HG03135 (cell line): ENCODE data around the gene PNPLA3.

Experiments used
- ATAC-seq: cut with Tn5 transposase; IDR thresholded peaks from one replicate; pipeline ENCODE4 v1.9.1; 2021; ENCODE audit warnings: mild to moderate bottlenecking, moderate library complexity; ENCODE audit not compliant: unreplicated experiment

The PNPLA3 gene, protein sequence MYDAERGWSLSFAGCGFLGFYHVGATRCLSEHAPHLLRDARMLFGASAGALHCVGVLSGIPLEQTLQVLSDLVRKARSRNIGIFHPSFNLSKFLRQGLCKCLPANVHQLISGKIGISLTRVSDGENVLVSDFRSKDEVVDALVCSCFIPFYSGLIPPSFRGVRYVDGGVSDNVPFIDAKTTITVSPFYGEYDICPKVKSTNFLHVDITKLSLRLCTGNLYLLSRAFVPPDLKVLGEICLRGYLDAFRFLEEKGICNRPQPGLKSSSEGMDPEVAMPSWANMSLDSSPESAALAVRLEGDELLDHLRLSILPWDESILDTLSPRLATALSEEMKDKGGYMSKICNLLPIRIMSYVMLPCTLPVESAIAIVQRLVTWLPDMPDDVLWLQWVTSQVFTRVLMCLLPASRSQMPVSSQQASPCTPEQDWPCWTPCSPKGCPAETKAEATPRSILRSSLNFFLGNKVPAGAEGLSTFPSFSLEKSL

DNA sequence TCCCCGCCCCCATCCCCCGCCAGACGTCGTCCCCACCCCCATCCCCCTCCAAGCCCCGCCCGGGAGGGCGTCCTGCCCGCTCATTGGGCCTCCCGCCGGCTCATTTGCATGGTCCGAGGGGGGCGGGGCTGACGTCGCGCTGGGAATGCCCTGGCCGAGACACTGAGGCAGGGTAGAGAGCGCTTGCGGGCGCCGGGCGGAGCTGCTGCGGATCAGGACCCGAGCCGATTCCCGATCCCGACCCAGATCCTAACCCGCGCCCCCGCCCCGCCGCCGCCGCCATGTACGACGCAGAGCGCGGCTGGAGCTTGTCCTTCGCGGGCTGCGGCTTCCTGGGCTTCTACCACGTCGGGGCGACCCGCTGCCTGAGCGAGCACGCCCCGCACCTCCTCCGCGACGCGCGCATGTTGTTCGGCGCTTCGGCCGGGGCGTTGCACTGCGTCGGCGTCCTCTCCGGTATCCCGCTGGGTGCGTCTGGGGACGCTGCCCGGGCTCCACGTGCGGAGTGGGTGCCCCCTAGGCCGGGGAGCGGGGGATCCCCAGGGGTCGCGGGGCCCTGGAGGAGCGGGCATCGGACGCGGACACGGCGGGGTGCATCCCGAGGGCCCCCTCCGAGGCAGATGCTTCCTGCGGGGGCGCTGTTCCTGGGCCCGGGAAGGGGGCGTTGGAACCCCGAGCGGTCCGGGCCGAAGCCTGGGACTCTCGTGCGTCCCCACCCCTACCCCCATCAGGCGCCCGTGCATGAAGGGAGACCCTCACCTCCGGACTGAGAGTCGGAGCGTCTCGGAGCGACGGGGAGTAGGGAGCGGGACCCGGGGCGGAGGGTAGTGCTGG is at the start of gene PNPLA3:
Gene PNPLA3, plus strand, starts transcription at position 175 of the 834 bp plus-strand sequence. Its CDS starts 107 bp downstream, at position 282.
- no peak for ATAC-seq

DNA sequence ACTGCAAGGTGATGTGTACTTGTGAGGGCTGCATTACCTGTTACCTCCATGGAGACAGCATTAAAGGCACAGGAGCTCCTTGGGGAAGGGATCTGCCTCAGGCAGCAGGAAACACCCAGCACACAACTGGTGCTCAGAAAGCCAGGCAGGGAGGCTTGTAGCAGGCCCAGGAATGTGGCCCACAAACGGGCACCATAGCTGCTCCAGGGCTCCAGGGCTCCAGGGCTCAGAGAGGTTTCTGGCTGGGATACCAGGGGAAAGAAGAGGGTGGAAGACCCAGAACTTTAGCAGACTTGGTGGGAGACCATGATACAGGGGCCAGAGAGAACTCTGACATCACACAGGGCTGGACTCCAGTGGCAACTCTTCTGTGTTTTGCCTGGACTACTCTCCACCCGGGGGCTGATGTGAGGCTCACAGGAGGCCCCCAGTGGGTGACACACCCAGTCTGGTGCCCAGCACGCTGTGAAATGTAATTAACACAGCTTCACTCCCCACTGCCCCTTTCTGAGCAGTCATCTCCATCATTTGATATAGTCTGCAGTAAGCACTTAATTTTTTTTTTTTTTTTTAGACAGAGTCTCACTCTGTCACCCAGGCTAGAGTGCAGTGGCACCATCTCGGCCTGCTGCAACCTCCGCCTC is 46.6 kb upstream of the PNPLA3 start:
- ATAC-seq, result no peak

DNA sequence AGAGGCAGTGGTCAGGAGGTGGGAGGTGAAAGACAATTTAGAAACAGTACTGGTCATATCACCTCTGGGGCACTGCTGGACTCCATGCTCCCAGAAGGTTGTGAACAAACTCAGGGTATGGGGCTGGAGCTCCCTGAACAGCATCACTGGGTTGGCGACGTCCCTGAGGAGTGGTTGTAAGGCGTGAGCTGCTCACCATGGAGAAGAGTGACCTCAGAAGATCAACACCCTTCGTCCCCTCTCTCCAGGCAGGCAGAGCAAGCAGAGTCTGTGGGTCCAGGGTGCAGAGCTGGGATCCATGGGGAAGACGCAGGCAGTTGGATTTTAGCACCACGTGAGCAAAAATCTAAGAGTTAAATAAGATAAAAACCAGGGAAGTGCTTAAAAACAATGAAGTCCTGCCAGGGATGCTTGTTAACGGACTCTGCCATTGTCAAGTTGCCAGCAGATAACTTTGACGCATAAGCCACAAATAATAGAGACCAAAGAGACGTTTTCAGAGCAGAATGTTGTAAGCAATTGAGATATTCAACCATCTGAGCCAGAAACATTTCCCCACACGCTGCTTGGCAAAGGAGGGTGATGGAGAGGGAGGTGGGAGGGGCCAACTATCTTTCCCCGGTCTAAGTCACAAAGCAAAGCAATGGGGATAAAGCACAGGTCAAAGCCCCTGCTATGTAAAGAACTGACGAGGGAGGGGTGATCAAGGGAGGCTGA is 45.4 kb upstream of the PNPLA3 start:
- no peak for ATAC-seq

DNA sequence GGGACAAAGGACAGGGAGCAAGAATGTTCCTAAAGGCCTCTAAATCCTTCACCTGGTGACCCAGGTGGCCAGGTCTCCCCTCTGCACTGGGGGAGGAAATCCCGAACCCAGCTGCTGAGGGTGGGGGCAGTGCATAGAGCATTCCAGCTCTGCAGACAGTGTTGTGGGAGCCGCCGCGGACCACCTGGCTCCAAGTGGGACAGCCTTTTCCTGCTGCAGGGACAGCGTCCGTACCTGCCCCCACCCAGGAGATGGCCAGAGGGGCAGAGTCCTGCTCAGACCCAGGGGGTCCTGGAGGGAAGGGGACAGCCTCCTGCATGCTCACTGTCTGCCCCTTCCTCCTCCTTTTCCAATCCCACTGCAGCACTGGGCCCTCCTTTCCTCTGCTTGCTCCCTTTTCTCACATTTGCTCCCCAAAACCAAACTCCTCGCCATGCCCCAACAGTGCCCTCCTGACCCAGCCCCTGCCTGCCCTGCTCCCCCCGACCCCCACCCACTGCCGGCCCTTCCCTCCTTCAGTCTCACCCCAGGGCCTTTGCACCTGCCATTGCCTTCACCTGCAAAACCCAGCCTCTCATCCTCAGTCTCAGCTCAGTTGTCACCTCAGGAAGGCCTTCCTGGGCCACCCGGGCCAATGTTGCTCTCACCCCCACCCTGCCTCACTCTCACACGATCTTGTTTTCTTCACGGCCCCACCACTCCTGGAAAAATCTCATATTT is 44.6 kb upstream of the PNPLA3 start:
- no peak for ATAC-seq

DNA sequence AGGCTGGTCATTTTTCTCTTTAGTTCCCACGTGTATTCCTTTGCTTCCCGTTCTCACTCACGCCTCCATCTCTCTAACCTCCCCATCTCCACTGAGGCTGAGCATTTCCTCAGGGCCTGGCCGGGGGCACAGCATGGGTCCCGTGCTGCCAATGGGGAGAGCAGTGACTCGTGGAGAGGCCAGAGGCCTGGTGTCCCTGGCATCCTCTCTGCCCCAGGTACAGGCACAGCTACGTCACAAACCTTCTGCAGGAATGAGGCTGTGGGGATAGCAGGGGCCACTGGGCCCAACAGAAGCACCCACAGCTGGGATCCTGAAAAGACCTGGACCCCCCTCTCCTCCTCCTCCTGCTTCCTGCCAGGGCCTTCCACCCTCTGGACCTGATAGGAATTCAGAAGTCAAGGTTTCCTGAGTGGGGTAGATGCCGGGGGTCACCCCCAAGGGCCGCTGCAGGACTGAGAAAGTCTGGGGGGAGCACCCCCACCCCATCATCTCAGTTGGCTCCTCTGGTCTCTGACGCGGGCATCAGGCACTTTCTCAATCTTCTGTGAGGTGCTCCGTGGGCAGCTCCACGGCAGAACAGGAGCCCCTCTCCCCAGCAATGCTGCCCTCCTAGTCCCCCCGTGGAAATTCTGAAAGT is 43.6 kb upstream of the PNPLA3 start:
- no peak for ATAC-seq

DNA sequence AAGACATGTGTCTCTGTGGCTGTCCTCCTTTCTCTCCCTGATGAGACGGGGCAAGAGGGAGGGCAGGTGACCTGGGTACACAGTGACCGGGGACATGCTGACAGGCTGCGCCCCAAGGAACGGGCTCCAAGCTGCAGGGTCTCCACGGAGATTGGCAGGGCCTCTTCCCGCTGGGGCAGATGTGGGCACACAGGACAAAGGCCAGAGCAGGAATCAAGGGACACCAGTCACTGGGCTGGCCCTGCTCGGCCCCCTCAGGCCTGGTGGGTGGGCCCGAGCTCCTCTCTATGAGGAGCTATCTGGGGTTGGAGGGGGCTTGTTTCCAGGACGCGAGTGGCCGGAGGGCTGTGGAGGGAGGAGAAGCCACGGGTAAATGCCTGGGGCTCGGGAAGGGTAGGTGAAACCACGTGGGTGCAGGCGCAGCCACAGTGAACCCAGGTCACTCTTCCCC is 43.0 kb upstream of the PNPLA3 start:
- no peak for ATAC-seq

DNA sequence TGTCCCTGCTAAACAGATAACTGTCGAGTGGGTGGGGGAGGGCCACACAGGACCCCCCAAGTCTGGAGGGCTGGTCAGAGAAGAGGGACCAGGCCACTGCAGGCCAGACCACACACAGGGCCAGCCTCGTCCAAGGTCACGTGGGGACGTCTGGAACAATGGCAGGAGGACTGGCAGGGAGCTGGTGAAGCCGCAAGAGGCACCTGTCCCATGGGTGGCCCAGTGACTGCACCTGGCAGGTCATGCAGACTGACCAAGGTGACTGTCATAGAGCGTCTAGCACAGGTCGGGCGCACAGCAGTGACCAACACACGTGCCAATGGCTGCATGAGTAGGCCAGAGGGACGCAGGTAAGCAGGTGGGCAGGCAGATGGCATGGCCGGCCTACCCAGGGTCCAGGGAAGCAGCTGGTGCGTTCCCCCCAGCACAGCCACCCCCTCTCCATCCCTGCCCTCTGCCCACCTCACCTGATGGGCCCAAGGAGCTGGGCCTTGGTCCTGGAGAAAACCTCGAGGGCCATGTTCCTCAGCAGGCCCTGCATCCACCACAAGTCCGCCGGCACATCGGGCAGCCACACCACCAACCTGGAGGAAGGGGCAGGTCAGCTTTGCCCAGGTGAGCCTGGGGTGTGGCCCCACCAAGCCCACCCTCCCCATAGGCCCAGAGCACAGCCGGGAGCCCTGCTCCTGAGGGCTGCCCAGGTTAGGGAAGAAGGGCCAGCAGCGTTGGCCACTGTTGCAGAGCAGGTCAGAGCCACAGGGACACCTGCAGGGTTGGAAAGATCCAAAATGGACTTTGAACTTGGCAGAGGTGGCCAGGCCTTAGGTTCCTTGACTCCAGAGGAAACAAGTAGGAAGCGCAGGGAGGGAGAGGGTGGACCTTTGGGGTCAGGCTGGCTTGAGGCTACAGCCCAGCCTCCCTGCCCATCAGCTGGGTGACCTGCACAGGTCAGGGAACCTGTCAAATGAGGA is 42.2 kb upstream of the PNPLA3 start:
- ATAC-seq, result no peak

DNA sequence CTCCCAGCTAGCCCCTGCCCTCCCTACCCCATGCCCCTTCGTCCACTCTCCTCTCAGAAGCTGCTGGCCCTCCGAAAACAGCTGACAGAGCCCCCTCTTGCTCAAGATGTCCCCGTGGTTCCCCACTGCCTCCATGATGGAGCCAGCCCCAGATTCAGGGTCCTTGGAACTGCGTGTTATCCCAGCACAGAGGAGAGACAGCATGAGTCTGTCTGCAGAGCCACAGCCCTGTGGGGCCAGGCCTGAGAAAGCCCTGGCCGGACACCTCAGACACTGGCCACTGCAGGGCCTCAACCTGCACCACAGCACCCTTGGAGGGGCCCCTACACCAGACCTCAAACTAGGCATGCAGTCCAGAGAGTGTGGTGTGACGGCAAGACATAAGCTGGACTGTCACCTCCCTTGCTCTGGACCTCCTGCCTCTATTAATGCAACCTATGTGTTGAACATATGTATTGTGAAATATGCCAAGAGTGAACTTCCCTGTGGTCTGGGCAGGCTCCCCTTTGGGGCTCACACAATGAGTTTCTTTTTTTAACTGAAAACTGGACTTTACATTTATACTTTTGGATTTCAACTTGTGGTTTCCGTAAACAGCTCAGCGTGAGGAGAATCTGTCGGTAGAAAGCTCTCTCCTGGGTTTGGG is 41.4 kb upstream of the PNPLA3 start:
- ATAC-seq, result no peak

DNA sequence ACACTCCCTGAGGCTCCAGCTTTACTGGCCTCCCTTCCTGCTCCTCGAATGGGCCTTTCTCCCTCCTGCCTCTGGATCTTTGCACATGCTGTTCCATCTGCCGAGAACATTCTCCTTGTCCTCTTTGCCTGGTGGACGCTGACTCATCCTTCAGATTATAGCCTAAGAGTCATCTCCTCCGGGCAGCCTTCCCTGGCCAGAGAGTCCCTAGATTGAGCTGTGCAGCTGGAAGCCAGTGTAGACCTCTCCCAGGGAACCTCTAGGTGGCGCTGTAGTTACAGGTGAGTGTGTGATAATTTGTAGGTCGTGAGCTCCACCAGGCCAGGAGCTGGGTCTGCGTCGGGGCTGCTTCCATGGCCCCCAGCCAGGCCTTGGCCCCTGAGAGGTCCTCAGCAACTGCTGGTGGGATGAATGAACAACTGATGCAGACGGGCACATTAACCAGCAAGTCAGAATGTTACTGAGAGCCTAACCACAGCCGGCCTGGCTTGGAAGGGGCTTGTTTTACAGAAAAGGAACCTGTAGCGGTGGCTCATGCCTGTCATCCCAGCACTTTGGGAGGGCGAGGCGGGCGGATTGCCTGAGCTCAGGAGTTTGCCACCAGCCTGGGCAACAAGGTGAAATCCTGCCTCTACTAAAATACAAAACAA is 40.5 kb upstream of the PNPLA3 start:
- ATAC-seq, result no peak

DNA sequence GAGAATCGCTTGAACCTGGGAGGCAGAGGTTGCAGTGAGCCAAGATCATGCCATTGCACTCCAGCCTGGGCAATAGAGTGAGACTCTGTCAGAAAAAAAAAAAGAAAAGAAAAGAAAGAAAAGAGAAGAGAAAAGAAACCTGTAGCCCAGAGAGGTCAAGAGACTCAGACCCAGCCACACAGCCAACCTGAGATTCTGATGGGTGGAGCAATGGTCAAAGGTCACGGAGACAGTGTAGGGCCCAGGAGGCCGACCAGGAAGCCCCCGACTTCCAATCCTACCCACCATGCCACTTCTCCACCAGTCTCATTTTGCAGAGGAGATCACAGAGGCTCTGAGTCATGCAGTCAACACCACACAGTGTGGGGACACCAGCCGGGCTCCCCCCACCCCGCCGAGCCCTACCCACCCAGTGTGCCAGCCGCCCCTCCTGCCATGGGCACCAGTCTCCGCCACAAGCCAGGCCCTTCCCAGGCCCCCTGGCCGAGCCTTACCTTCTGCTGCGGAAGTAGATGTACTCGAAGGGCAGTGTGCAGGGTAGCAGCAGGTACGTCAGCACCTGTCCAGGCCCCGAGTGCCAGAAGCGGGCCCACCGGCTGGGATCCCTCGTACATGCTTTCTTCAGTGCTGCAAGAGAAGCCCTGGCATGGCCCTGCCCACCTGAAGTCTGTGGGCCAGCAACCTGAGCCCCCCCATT is 39.7 kb upstream of the PNPLA3 start:
- ATAC-seq, result no peak

DNA sequence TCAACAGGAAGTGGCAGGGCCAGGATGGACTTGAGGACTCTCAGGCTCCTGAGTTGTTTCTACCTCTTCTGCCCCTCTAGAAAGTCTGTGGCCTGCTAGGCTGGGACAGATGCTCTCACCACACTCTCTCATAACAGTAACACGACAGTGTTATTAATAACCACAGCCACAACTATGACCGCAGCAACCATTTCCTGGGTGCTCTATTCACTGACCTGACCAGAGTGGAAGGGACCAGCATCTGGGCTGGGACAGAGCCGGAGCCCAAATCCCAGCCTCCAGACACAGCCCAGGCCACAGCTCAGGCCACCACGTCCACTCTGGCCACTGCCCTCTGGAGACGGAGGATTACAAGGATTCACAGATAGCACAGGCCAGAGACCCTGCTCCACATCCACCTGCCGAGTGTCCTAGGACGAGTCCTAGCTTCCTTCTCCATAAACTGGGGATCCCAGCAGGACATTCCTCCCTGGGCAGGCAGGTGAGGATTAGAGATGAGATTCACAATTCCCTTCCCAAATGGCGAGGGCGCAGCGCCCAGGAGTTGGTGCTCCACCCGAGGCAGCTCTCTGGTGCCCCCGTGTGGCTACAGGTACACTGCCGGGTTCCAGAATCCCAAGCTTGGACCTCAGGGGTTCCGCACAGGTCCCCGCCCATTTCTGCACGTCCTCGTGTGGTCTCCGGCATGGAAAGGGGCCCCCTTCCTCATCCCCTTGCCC is 38.8 kb upstream of the PNPLA3 start:
- no peak for ATAC-seq

DNA sequence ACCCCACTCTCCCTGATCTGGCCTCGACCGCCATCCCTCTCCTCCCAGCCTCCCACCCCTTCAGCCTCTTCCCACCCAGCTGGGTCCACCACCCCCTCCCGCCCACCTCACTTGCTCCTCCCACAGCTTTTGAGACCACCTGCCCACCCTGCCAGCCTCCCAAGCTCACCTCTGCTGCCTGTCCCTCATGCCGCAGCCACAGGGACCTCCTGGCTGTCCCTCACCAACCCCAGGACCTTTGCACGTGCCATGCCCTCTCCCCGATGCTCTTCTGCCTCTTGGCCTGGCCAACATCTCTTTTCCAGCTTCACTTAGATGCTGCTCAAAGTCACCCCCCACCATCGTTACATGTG is 38.3 kb upstream of the PNPLA3 start:
- ATAC-seq, result no peak

DNA sequence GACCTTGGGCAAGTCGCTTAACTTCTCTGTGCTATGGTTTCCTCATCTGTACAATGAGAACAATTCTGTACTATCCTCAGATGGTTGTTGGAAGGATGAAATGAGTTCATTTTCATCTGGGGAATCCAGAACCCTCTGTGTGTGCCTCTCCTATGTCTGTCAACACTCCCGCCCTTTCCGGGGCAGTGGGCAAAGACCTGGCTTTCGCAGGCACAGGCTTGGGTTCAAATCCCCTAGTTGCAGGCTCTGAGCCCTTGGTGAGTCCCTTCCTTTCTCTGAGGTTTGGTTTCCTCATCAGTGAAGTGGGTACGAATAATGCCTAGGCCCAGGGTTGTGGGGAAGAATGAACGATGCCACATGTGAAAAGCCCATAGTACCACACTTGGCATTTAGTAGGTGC is 37.8 kb upstream of the PNPLA3 start:
- ATAC-seq, result no peak

DNA sequence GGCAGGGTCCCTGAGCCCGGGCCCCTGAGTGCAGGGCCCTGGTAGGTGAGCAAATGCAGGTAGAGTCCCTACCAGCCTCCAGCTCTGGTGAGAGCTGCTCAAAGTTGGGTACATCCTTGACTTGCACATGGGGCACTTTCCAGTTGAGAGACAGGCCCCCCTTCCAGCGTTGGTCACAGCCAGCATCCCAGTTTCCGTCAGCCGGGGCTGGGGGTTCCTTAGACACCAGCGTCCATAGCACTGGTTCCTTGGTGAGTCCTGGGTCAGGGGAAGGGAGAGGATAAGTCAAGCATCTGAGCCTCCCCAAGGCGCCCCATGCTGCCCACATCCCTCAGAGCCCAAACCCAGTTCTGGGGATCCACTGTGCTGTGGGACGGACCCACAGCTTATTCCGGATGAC is 37.4 kb upstream of the PNPLA3 start:
- no peak for ATAC-seq

DNA sequence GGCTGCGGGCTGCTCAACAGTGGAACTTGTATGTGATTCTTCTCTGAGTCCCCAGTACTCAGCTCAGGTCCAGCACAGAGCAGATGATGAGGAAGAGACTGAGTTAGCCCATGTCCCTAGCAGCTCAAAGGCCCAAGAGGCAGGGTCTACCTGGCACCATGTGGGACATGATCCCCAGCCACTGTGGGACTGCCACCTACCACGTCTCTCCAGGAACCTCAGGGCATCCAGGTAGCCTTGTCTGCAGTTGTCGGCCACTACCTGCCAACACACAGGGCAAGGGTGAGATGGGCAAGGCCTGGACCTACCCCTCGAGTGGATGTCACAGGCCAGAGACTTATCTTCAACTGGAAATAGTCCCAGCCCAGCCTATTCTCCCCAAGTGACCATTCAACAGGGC is 36.2 kb upstream of the PNPLA3 start:
- ATAC-seq, result no peak

DNA sequence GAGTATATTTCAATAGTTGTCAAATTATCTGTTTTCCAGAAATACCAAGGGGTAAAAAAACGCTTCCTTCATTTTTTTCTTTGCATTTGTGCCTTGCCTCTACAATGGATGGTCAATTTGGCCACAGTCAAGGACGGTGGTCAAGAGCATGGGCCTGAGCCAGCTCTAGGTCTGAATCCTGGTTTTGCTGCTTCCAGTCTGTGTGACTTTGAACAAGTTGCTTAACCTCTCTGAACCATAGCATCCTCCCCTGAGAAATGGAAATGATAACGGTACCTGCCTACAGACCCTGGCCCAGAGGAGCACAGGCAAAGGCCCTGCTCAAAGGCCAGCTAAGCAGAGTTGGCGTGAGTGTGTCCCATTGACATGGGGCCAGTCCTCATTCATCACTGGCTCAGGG is 34.9 kb upstream of the PNPLA3 start:
- no peak for ATAC-seq
